Astrocyte of the spinal cord (primary cell): ENCODE data around the gene CXCR5.

ENCODE experiments used
- DNase-seq: peaks from one replicate; pipeline ENCODE4 v3.0.0; 2011; ENCODE audit warnings: low read depth, low spot score
- H3K4me3 ChIP-seq: 2 replicates; pipeline ENCODE4 v1.5.1; 2011; ENCODE audit warnings: low read depth, mild to moderate bottlenecking, low read length, moderate library complexity
- in situ Hi-C: cut with HindIII; loops from 2 replicates; pipeline ENCODE4 v1.10.0; 2017; ENCODE audit warnings: low sequenced_read_pairs
- TF ChIP-seq, protein P1 (sequence below): IDR thresholded peaks from 2 replicates; pipeline ENCODE4 v1.5.1; 2012; ENCODE audit warnings: low read depth, mild to moderate bottlenecking, low read length, inconsistent platforms

The CXCR5 gene

DNA sequence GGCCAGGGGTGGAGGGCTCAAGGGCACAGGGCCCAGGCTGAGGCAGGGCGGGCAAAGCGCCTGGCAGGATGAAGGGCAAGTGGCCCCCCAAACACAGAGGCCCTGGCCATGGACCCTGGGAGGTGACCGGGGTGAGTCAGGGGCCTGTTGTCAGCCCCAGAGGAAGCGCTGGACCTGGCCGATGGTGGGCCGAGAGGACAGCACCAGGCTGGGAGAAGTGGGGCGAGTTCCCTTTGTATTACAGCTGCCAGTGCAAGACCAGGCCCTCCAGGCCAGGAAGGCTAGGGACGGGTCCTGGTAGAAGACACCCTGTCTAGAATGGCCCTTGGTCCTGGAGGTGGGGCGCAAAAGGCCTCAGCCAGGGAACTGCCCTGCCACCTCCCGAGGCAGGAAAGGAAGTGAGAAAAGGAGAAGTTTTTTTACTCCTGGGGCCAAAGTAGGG lies 12.8 kb downstream of the CXCR5 start:
- in situ Hi-C loops: no loop called here
- DNase-seq: no peak
- TF ChIP-seq, protein P1, sequence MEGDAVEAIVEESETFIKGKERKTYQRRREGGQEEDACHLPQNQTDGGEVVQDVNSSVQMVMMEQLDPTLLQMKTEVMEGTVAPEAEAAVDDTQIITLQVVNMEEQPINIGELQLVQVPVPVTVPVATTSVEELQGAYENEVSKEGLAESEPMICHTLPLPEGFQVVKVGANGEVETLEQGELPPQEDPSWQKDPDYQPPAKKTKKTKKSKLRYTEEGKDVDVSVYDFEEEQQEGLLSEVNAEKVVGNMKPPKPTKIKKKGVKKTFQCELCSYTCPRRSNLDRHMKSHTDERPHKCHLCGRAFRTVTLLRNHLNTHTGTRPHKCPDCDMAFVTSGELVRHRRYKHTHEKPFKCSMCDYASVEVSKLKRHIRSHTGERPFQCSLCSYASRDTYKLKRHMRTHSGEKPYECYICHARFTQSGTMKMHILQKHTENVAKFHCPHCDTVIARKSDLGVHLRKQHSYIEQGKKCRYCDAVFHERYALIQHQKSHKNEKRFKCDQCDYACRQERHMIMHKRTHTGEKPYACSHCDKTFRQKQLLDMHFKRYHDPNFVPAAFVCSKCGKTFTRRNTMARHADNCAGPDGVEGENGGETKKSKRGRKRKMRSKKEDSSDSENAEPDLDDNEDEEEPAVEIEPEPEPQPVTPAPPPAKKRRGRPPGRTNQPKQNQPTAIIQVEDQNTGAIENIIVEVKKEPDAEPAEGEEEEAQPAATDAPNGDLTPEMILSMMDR: no peak
- H3K4me3 ChIP-seq: no peak overlapping the region

DNA sequence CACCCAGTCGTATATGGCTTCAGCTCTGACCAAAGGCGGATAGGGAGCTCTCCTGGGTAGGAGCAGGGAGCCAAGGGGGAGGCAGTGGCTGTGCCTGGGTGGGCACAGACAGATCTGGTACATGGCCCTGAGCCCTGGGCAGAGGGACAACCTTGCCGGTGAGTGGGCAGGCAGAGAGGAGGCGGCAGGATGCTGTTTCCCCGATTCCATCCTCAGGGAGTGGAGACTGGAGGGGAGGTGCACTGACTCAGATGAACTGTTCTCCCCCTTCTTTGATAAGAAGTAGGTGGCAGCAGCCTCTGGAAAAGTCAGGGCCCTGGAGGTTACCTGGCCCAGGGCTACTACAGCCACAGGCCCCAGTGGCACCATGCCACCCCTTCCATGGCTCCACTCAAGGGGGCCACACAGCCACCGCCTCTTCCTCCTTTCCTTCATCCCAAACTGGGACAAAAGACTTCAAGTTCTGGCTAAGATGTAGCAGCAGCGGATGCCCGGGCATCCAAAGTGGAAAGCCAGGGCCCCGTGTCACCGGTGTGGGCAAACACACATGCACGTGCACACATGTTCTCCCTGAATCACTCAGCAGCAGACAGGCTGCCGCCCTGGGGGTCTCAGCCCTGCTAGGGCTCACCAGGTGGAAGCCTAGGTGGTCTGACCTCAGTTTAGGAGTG lies 13.4 kb downstream of the CXCR5 start:
- TF ChIP-seq, protein P1: no peak
- no peak for DNase-seq
- in situ Hi-C loops: no loop called here
- no peak overlapping the region for H3K4me3 ChIP-seq

DNA sequence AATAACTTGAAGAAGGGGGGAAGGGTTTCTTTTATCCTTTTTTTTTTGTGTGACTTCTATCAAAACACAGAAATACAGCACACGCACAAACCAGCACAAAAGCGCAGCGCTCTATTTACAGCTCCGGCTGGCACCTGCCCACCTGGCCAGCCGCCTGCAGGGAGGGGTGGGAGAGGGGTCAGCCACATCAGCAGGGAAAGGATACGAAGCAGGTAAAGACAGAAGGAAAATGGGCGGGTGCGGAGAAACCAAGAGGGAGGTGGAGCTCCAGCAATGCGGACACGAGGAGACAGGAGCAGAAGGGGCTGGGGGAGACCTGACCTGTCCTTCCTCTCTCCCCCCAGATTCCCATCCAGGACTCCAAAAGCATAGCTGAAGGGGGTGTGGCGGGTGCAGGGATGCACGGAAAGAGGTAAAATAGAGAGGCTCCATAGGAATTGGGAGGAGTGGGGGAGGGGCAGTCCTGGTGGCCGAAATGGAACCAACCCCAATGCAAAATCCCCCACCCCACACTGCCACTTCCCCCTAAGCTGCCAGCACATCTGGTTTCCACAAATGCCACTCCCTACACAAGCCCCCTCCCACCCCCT lies 14.1 kb downstream of the CXCR5 start:
- TF ChIP-seq, protein P1: no peak
- no peak overlapping the region for H3K4me3 ChIP-seq
- in situ Hi-C loops: no loop called here
- no peak for DNase-seq

- in situ Hi-C loops: no loop called here
- TF ChIP-seq, protein P1: no peak
- no peak overlapping the region for H3K4me3 ChIP-seq
These were observed 15.0 kb downstream of the CXCR5 start for GRCh38 chr11:118898400-118899295.

GRCh38 chr11:118899296-118899688 lies 15.6 kb downstream of the CXCR5 start:
- DNase-seq: no peak
- TF ChIP-seq, protein P1: no peak
- in situ Hi-C loops: no loop called here
- H3K4me3 ChIP-seq: no peak overlapping the region

More at GRCh38 chr11:118898400-118899295, 15.0 kb downstream of the CXCR5 start:
- DNase-seq: no peak

GRCh38 chr11:118899706-118900360 lies 16.1 kb downstream of the CXCR5 start:
- in situ Hi-C loops: no loop called here
- TF ChIP-seq, protein P1: no peak
- no peak for DNase-seq

More at GRCh38 chr11:118899706-118900360, 16.1 kb downstream of the CXCR5 start:
- H3K4me3 ChIP-seq: no peak overlapping the region
